Measurements from ENCODE around the gene GAL3ST2.

GRCh38 chr2:241728627-241729026 is 48.0 kb upstream of the GAL3ST2 start:
- TF ChIP-seq CTCF (IDR thresholded peaks at IDR 0.05) (no peak), POLR2A (IDR thresholded peaks at IDR 0.05; ENCODE audit: low read depth) (no peak)
